Fibroblast of skin of left biceps (primary cell): Measurements from ENCODE around the gene CLIP2.
A peak's percentile ranks its signal among the peaks of the same experiment; 100 is the strongest.
"Not testable (repeated sequence)": the region's sequence is repeated elsewhere in the genome, so short reads cannot be mapped to it uniquely, and the experiment has no call there.

ENCODE experiments used
- DNase-seq, 2 experiments: peaks; one replicate each; pipeline ENCODE4 v3.0.0-alpha.2; 2013; ENCODE audit warnings: low read depth in 2 of 2

The CLIP2 gene

DNA sequence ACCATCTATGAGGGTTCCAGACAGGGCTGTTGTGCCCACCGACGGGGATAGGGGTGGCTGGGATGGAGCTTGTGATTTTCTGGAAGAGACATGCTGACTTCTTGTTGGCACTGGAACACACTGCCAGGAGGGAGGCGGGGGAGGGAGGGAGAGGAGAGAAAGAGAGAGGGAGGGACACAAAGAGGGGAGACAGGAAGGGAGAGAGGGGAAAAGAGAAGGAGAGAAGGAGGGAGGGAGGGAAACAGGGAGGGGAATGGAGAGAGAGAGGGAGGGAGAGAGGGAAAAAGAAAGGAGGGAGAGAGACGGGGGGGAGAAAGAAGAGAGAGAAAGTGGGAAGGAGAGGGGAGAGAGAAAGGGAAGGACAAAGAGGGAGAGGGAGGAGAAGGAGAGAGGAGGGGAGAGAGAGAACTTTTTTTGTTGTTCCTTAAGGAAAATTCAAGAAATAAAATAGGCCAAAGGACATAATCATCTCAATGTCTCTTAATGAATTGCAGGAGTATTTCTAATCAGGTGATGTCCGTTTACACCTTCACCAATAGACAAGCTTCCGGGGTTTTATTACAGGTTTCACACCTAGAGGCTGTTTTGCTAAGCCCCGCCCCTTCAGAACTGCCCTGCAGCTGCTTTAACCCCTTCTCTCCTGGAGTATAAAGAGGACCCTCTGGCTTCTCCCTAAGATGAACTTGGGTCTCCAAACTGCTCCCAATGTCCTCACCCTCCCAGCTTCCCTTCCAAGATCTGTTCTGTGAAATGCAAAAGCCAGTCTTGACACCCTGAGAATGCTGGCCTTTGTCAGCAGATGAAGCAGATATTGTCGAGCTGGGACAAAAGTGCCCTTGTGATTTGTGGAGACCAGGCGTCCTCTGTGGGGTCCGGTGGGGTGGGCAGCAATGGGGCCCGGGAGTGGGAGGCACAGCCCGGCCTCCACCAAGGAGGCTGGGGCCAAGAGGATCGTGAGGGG, 82.5 kb downstream of the CLIP2 start:
- DNase-seq: no peak

GRCh38 chr7:74372511-74373111, 83.4 kb downstream of the CLIP2 start:
- no peak for DNase-seq

- DNase-seq: no peak
These were observed 84.3 kb downstream of the CLIP2 start for GRCh38 chr7:74373536-74373935.

DNA sequence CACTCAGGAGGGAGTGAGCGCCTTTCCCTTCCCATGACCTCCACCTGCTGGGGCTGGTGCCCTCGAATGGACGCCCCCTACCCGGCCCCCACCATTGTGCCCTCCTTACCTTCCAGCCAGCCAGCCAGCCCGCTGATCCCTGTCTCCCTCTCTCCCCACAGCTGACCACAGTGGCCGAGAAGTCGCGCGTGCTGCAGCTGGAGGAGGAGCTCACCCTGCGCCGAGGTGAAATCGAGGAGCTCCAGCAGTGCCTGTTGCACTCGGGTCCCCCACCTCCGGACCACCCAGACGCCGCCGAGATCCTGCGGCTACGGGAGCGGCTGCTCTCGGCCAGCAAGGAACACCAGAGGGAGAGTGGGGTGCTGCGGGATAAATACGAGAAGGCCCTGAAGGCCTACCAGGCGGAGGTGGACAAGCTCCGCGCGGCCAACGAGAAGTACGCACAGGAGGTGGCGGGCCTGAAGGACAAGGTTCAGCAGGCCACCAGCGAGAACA, 86.6 kb downstream of the CLIP2 start:
- no peak for DNase-seq

GRCh38 chr7:74376256-74377036, 87.2 kb downstream of the CLIP2 start:
- DNase-seq: no peak

GRCh38 chr7:74379938-74380337, 90.7 kb downstream of the CLIP2 start:
- DNase-seq: no peak

GRCh38 chr7:74380720-74381119, 91.5 kb downstream of the CLIP2 start:
- no peak for DNase-seq

DNA sequence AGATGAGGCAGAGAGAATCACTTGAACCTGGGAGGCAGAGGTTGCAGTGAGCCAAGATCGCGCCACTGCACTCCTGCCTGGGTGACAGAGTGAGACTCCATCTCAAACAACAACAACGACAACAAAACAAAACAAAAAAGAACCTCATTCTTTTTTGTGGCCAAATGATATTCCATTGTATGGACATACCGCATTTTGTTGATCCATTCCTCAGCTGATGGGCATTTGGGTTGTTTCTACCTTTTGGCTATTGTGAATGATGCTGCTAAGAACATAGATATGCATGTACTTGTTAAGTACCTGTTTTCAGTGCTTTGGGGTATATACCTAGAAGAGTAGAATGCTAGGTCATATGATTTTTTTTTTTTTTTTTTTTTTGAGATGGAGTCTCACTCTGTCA, 94.9 kb downstream of the CLIP2 start:
- not testable (repeated sequence) for DNase-seq

DNA sequence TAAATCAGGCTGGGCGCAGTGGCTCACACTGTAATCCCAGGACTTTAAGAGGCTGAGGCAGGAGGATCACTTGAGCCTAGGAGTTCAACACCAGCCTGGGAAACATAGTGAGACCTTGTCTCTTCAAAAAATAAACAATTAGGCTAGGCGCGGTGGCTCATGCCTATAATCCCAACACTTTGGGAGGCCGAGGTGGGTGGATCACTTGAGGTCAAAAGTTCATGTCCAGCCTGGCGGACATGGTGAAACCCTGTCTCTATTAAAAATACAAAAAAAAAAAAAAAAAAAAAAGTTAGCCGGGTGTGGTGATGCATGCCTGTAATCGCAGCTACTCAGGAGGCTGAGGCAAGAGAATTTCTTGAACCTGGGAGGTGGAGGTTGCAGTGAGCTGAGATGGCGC, 95.6 kb downstream of the CLIP2 start:
- DNase-seq: not testable (repeated sequence)

GRCh38 chr7:74387606-74388005, 98.4 kb downstream of the CLIP2 start:
- DNase-seq: no peak

DNA sequence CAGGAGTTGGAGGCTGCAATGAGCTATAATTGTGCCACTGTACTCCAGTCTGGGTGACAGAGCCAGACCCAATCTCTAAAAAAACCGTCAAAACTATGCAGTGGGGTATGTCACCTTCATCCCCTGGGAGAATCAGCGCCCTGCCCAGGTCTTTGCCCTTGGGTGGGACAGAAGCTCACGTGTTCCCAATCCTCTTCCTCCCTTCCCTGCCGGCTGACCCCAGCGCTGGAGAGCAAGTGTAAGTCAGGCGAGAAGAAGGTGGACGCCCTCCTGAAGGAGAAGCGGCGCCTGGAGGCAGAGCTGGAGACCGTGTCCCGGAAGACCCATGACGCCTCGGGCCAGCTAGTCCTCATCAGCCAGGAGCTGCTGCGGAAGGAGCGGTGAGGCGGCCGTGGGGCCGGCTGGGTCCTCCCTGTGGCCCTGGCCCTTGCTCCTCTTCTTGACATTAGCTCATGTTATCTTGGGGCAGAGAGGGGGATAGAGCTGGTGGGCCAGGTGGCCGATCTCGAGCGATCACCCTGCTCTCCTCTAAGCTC, 99.7 kb downstream of the CLIP2 start:
- no peak for DNase-seq

DNA sequence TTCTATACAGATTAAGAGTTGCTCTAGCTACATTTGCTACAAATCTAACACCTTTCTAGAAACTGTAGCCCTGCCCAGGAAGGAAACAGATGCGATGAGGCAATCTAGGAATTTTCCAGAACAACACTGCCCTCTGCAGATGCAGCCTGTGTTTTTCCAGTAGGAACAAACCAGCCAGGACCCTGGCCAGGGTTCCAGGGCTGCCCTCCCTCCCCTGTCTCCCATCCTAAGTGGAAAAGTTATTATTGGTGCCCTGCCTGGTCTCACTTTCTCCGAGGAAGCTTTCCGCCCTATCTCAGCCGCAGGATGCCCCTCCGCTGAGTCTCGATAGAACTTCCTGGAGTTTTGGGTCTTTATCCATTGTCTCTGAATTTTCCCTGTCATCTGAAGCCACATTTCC, 104.5 kb downstream of the CLIP2 start:
- not testable (repeated sequence) for DNase-seq

DNA sequence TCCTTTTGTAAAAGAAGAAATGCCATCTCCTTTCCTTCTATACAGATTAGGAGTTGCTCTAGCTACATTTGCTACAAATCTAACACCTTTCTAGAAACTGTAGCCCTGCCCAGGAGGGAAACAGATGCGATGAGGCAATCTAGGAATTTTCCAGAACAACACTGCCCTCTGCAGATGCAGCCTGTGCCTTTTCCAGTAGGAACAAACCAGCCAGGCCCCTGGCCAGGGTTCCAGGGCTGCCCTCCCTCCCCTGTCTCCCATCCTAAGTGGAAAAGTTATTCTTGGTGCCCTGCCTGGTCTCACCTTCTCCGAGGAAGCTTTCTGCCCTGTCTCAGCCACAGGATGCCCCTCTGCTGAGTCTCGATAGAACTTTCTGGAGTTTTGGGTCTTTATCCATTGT, 105.4 kb downstream of the CLIP2 start:
- DNase-seq: not testable (repeated sequence)

DNA sequence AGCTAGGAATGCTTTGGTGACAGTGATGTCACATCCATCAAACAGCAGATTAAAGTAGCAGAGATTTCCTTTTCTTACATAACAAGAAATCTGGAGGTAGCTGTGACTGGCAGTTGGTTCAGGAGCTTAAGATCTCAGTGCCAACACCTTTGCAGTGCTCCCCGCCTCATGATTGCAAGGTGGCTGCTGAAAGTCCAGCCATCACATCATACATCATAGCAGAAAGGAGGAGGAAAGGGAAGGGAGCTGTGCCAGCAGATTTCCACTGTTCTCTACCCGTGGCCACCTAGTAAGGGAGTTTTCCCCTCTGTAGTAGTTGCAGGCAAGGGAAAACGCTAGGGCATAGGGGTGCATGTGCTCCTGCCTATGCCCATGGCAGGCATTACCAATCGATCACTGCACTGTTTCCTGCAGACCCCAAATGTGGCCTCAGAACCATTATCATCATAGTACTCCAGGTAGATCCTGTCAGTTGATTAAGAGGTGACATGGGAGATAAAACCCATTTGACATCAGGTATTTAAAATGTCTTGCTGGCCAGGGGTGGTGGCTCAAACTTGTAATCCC, 106.6 kb downstream of the CLIP2 start:
- no peak for DNase-seq

- DNase-seq: no peak
These were observed 107.8 kb downstream of the CLIP2 start for GRCh38 chr7:74396993-74397392.

DNA sequence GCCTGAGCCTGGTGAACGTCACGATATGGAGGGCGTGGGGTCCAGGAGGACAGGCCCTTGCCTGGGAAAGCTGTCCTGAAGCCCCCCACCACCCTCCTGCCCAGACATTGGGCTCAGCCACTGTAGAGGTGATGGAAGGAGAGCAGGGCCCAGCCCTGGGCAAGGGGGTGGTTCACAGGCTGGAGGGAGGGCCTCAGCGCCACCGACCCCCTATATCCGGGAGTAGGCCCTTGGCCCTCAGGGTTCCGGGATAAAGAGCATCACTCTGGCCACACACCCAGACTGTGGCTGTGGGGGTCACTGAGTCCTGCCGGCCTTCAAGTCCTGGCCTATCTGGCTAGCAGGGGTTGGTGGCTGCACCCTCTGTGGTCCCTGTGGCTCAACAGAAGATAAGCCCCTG, 109.2 kb downstream of the CLIP2 start:
- no peak for DNase-seq

DNA sequence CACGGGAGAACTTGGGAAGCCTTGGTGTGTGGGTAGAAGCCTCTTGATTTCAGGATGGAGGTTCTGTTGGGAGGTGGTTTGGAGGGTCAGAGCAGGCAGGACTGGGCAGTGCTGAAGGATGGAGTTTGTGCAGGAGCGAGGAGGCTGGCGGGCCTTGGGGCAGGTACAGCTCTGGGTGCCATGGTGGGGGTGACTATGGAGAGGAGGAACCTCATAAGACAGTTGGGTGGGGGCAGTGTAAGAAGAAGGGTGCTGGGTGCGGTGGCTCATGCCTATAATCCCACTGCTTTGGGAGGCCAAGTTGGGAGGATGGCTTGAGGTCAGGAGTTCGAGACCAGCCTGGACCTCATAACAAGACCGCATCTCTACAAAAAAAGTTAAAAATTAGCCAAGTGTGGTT, 109.8 kb downstream of the CLIP2 start:
- no peak for DNase-seq

GRCh38 chr7:74400420-74401136, 111.4 kb downstream of the CLIP2 start:
- DNase-seq: no peak

- DNase-seq: peak in 1 of 2 experiments; percentile 15
These were observed 112.1 kb downstream of the CLIP2 start for GRCh38 chr7:74401137-74401859.

DNA sequence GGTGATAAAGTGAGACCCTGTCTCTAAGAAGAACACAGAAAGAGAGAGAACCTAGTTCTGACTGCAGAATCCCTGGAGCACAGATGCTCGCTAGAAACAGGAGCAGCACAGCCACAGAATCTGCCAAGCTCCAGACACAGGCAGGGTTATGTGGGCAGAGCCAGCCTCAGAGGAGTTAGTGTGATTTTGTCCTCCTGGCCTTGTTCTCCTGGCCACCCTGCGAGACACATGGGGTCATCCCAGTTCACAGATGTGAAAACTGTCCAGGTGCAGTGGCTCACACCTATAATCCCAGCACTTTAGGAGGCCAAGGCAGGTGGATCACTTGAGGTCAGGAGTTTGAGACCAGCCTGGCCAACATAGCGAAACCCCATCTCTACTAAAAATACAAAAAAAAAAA, 113.5 kb downstream of the CLIP2 start:
- DNase-seq: not testable (repeated sequence)
